ENCODE data around the gene CDH10. TPM values are rescaled to one million over a fixed set of nuclear protein-coding genes. Genes with fewer than 3 reads are reported as not detected.

Gene CDH10
- total RNA-seq, 4 donors from 2014 or later = 1.2 TPM; not detected in 3

- 5 to 6% methylated on average over 1 of the region's 1 CpG for WGBS, 2 donors
- Histone ChIP-seq H3K27me3 (peaks cover 0 to 4% of the 10 kb centered on the region in 2 donors), H3K36me3 (no peaks in the 10 kb centered on the region), H3K27ac (no peak overlapping the region), H3K4me1 (peaks cover 0 to 17% (median 0%) of the 10 kb centered on the region in 4 donors), H3K9me3 (no peaks in the 10 kb centered on the region), H3K4me3 (no peak overlapping the region)
- peak in 4 of 5 experiments; percentile 21 to 46 (median 34) for TF ChIP-seq CTCF (IDR thresholded peaks at IDR 0.05)
- TF ChIP-seq POLR2A (IDR thresholded peaks at IDR 0.05) = no peak
- peak in 1 of 2 donors; percentile 22 for DNase-seq (ENCODE audit: low spot score in 2 of 2)
Observed at GRCh38 chr5:24642022-24642421, 2.8 kb downstream of the CDH10 start.

DNA sequence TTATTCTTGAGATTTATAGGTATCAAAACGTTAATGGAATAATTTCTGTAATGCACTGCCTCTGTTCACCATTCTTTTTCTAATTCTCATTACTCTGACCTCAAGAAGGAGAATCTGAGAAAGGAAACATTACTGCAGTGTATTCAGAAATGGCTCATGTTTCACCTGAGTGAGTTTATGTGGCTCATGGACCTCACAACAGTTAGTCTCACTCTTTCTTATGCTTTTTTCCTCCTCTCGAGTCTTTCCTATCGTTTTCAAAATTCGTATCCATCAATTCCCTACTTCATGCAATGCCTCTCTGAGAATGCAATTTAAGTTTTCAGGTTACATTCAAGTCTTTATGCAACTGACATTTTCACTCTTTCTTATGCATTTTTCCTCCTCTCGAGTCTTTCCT, 9.6 kb downstream of the CDH10 start:
- WGBS, 2 donors = 59 to 67% methylated on average over 5 of the region's 5 CpGs
- Histone ChIP-seq H3K27ac (no peak overlapping the region), H3K27me3 (no peaks in the 10 kb centered on the region), H3K36me3 (no peaks in the 10 kb centered on the region), H3K9me3 (no peaks in the 10 kb centered on the region), H3K4me3 (no peak overlapping the region), H3K4me1 (no peaks in the 10 kb centered on the region)
- DNase-seq (ENCODE audit: low spot score in 2 of 2) = no peak
- TF ChIP-seq POLR2A (IDR thresholded peaks at IDR 0.05) (no peak), CTCF (IDR thresholded peaks at IDR 0.05) (no peak), EP300 (IDR thresholded peaks at IDR 0.05) (no peak)

DNA sequence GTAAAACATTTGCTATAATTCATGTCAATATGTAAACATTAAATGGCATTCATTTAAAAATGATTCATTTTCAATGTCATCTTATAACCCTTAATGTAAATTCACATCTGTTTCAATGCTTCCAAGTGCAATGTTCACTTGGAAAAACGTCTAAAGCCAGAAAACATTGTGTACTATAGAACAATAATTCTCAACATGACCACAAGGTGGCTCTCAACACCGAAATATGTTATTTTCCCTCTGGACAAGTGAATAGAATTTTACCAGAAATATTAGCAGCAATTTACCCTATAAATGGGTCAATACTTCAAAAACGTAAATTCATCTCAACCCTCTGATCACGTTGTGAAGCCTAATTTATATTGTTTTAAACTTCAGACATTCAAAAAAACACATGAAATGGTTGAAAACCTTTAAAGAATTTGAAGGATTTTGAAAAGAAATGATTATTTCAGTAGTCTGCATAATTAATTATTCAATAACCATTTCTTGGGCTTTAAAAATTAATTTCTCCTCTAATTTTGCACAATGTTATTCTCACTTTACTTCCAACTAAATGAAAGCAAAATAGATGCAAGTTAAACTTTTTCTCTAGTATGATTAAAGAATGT, 11.0 kb downstream of the CDH10 start:
- Histone ChIP-seq H3K36me3 (no peaks in the 10 kb centered on the region), H3K27me3 (no peaks in the 10 kb centered on the region), H3K4me3 (no peak overlapping the region), H3K9me3 (no peaks in the 10 kb centered on the region), H3K4me1 (no peaks in the 10 kb centered on the region), H3K27ac (no peak overlapping the region)
- WGBS, 2 donors = 1 to 3% methylated on average over 4 of the region's 4 CpGs
- DNase-seq (ENCODE audit: low spot score in 2 of 2) = no peak
- TF ChIP-seq CTCF (IDR thresholded peaks at IDR 0.05) (peak; percentile 40 to 73 (median 47)), EP300 (IDR thresholded peaks at IDR 0.05) (no peak)

GRCh38 chr5:24632353-24632752, 12.4 kb downstream of the CDH10 start:
- H3K27me3 ChIP-seq = no peaks in the 10 kb centered on the region

DNA sequence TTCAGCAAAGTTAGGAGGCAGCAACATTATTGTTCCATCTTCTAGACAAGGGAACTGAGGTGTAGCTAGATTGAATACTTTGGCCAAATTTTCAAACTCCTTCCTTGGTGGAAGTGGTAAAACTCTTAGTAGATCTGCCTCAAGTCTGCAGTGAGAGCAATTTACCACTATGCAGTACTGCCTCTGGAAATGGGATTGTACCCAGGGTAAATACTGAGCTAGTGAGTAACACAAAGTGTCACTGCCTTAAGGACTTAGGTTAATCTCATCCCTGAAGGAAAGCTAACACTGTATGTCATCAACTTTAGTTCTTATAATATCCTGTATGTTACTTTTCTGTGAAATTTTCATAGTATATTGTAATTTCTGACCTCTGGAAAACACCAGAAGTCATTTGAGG, 13.9 kb downstream of the CDH10 start:
- no peak overlapping the region for H3K4me3 ChIP-seq
- no peaks in the 10 kb centered on the region for H3K9me3 ChIP-seq
- no peaks in the 10 kb centered on the region for H3K27me3 ChIP-seq
- no peak for DNase-seq (ENCODE audit: low spot score in 2 of 2)
- no peaks in the 10 kb centered on the region for H3K36me3 ChIP-seq
- no peak overlapping the region for H3K27ac ChIP-seq
- TF ChIP-seq CTCF (IDR thresholded peaks at IDR 0.05) (no peak), POLR2A (IDR thresholded peaks at IDR 0.05) (no peak), EP300 (IDR thresholded peaks at IDR 0.05) (no peak)
- no peaks in the 10 kb centered on the region for H3K4me1 ChIP-seq

More at GRCh38 chr5:24632353-24632752, 12.4 kb downstream of the CDH10 start:
- Histone ChIP-seq H3K36me3 (no peaks in the 10 kb centered on the region), H3K4me3 (no peak overlapping the region), H3K4me1 (no peaks in the 10 kb centered on the region), H3K27ac (no peak overlapping the region), H3K9me3 (no peaks in the 10 kb centered on the region)
- DNase-seq (ENCODE audit: low spot score in 2 of 2) = no peak
- TF ChIP-seq POLR2A (IDR thresholded peaks at IDR 0.05) (no peak), EP300 (IDR thresholded peaks at IDR 0.05) (no peak), CTCF (IDR thresholded peaks at IDR 0.05) (no peak)

All from tibial nerve (tissue), 4 donors.